Astrocyte (in vitro differentiated cells and primary cell): Measurements from ENCODE around the gene ARHGAP32. TPM values are rescaled to one million over a fixed set of nuclear protein-coding genes. Genes with fewer than 3 reads are reported as not detected.
A peak's percentile ranks its signal among the peaks of the same experiment; 100 is the strongest.

Source experiments
- DNase-seq: peaks from one replicate; pipeline ENCODE4 v3.0.0-alpha.2; 2010; ENCODE audit warnings: low read depth
- FAIRE-seq: peaks from 2 replicates; lab custom pipeline; 2011; peaks lifted over from hg19 to GRCh38; lab: Jason Lieb, UNC
- H2AFZ ChIP-seq: 2 replicates; pipeline ENCODE4 v1.6.0; 2012; ENCODE audit warnings: low read depth, low read length, inconsistent platforms
- H3K27ac ChIP-seq: 2 replicates; pipeline ENCODE4 v1.5.1; 2011; ENCODE audit warnings: low read depth, low read length, inconsistent platforms
- H3K27me3 ChIP-seq: 2 replicates; pipeline ENCODE4 v1.6.0; 2011; ENCODE audit warnings: low read length, inconsistent platforms; ENCODE audit not compliant: insufficient read depth
- H3K36me3 ChIP-seq: 2 replicates; pipeline ENCODE4 v1.5.1; 2011; ENCODE audit warnings: low read length, inconsistent platforms; ENCODE audit not compliant: insufficient read depth
- H3K4me1 ChIP-seq: 2 replicates; pipeline ENCODE4 v1.5.1; 2011; ENCODE audit warnings: low read length, inconsistent platforms; ENCODE audit not compliant: insufficient read depth
- H3K4me2 ChIP-seq: 2 replicates; pipeline ENCODE4 v1.6.0; 2012; ENCODE audit warnings: low read length, inconsistent platforms
- H3K4me3 ChIP-seq: 2 replicates; pipeline ENCODE4 v1.5.1; 2011; ENCODE audit warnings: low read depth, mild to moderate bottlenecking, low read length, inconsistent platforms; ENCODE audit not compliant: insufficient read depth
- H3K79me2 ChIP-seq: 2 replicates; pipeline ENCODE4 v1.6.0; 2012; ENCODE audit warnings: mild to moderate bottlenecking, low read length, inconsistent platforms; ENCODE audit not compliant: insufficient read depth
- H3K9ac ChIP-seq: 2 replicates; pipeline ENCODE4 v1.6.0; 2012; ENCODE audit warnings: mild to moderate bottlenecking, low read length, inconsistent platforms
- H3K9me3 ChIP-seq: 2 replicates; pipeline ENCODE4 v1.5.1; 2012; ENCODE audit warnings: low read depth, mild to moderate bottlenecking, low read length, inconsistent platforms; ENCODE audit not compliant: insufficient read depth
- H4K20me1 ChIP-seq: 2 replicates; pipeline ENCODE4 v1.6.0; 2012; ENCODE audit warnings: low read length, inconsistent platforms; ENCODE audit not compliant: insufficient read depth
- H3K27ac Mint-ChIP-seq: one replicate; pipeline ENCODE4 v1.8.0; 2021; ENCODE audit warnings: mild to moderate bottlenecking, mixed read lengths; ENCODE audit not compliant: unreplicated experiment
- H3K27me3 Mint-ChIP-seq: one replicate; pipeline ENCODE4 v1.8.0; 2021; ENCODE audit warnings: low read depth, mixed read lengths; ENCODE audit not compliant: unreplicated experiment
- H3K36me3 Mint-ChIP-seq: one replicate; pipeline ENCODE4 v1.8.0; 2021; ENCODE audit warnings: low read depth, mixed read lengths; ENCODE audit not compliant: unreplicated experiment
- H3K4me1 Mint-ChIP-seq: one replicate; pipeline ENCODE4 v1.8.0; 2021; ENCODE audit warnings: low read depth, mixed read lengths; ENCODE audit not compliant: unreplicated experiment
- H3K4me3 Mint-ChIP-seq: one replicate; pipeline ENCODE4 v1.8.0; 2021; ENCODE audit warnings: mild to moderate bottlenecking, moderate library complexity, mixed read lengths; ENCODE audit not compliant: unreplicated experiment
- H3K9me3 Mint-ChIP-seq: one replicate; pipeline ENCODE4 v1.8.0; 2021; ENCODE audit warnings: mild to moderate bottlenecking, mixed read lengths; ENCODE audit not compliant: unreplicated experiment
- CTCF ChIP-seq: IDR thresholded peaks from 2 replicates; pipeline ENCODE4 v1.5.1; 2011; ENCODE audit warnings: low read depth, mild to moderate bottlenecking, inconsistent platforms, low read length, moderate library complexity; ENCODE audit not compliant: insufficient read depth
- EZH2 ChIP-seq: IDR thresholded peaks from 2 replicates; pipeline ENCODE4 v1.6.1; 2012; ENCODE audit warnings: mild to moderate bottlenecking, low read length, inconsistent platforms; ENCODE audit not compliant: insufficient read depth
- total RNA-seq: library from RNA; stranded (reverse); gene quantifications from 2 replicates; pipeline ENCODE4 v1.2.1, GENCODE V29; 2021

The ARHGAP32 gene
- total RNA-seq, 1 donor from 2014 or later: 21.6 TPM

GRCh38 chr11:129222158-129222557, 30.0 kb upstream of the ARHGAP32 start:
- Histone ChIP-seq H4K20me1 (peaks cover 19% of the 10 kb centered on the region), H3K36me3 (no peaks in the 10 kb centered on the region), H3K4me3 (no peak overlapping the region), H3K9ac (no peak overlapping the region), H3K9me3 (peaks cover 3% of the 10 kb centered on the region), H3K4me2 (no peak overlapping the region), H3K27me3 (no peaks in the 10 kb centered on the region), H2AFZ (no peak overlapping the region), H3K79me2 (peaks cover 56% of the 10 kb centered on the region), H3K27ac (no peak overlapping the region), H3K4me1 (peaks cover 3% of the 10 kb centered on the region)
- Mint-ChIP-seq H3K9me3 (peaks cover 12% of the 10 kb centered on the region), H3K27ac (no peak overlapping the region), H3K36me3 (no peaks in the 10 kb centered on the region), H3K27me3 (no peaks in the 10 kb centered on the region), H3K4me1 (peaks cover 31% of the 10 kb centered on the region), H3K4me3 (no peak overlapping the region)
- FAIRE-seq (no peak), DNase-seq (no peak)
- TF ChIP-seq CTCF (no peak), EZH2 (no peak)

- H3K27me3 Mint-ChIP-seq: no peaks in the 10 kb centered on the region
- Histone ChIP-seq H2AFZ (no peak overlapping the region), H3K9ac (no peak overlapping the region), H3K9me3 (no peaks in the 10 kb centered on the region), H3K36me3 (no peaks in the 10 kb centered on the region), H3K79me2 (peaks cover 62% of the 10 kb centered on the region), H3K27ac (no peak overlapping the region), H4K20me1 (peaks cover 35% of the 10 kb centered on the region), H3K27me3 (no peaks in the 10 kb centered on the region), H3K4me1 (no peaks in the 10 kb centered on the region), H3K4me2 (no peak overlapping the region), H3K4me3 (no peak overlapping the region)
- H3K4me1 Mint-ChIP-seq: peaks cover 37% of the 10 kb centered on the region
- H3K4me3 Mint-ChIP-seq: no peak overlapping the region
- H3K27ac Mint-ChIP-seq: peak overlapping the region; percentile 77
- no peak for DNase-seq
- H3K36me3 Mint-ChIP-seq: no peaks in the 10 kb centered on the region
- TF ChIP-seq EZH2 (no peak), CTCF (no peak)
- no peak for FAIRE-seq
- no peaks in the 10 kb centered on the region for H3K9me3 Mint-ChIP-seq
Measured at GRCh38 chr11:129215506-129216245, 23.6 kb upstream of the ARHGAP32 start.

- no peak overlapping the region for H2AFZ ChIP-seq
- Mint-ChIP-seq H3K9me3 (no peaks in the 10 kb centered on the region), H3K36me3 (no peaks in the 10 kb centered on the region), H3K27ac (peak overlapping the region; percentile 28), H3K4me1 (peaks cover 42% of the 10 kb centered on the region), H3K4me3 (no peak overlapping the region), H3K27me3 (no peaks in the 10 kb centered on the region)
- H3K27ac ChIP-seq: no peak overlapping the region
- no peak overlapping the region for H3K9ac ChIP-seq
- no peaks in the 10 kb centered on the region for H3K27me3 ChIP-seq
- no peaks in the 10 kb centered on the region for H3K4me1 ChIP-seq
- DNase-seq (no peak), FAIRE-seq (no peak)
- no peaks in the 10 kb centered on the region for H3K9me3 ChIP-seq
- no peaks in the 10 kb centered on the region for H3K36me3 ChIP-seq
- H3K4me2 ChIP-seq: no peak overlapping the region
- no peak overlapping the region for H3K4me3 ChIP-seq
- TF ChIP-seq EZH2 (no peak), CTCF (no peak)
- peaks cover 57% of the 10 kb centered on the region for H3K79me2 ChIP-seq
- peaks cover 39% of the 10 kb centered on the region for H4K20me1 ChIP-seq
Measured at GRCh38 chr11:129214710-129215295, 22.7 kb upstream of the ARHGAP32 start.
